ENCODE results near the gene GGTLC3.
"Not testable (repeated sequence)": the region's sequence is repeated elsewhere in the genome, so short reads cannot be mapped to it uniquely, and the experiment has no call there.

GGTLC3 gene

GRCh38 chr22:18518061-18518460 lies at the start of gene GGTLC3:
Gene GGTLC3 (minus strand): TSS chr22:18518161. CDS start chr22:18517897, 264 bp downstream.
- not testable (repeated sequence) for H3K4me1 Mint-ChIP-seq (ENCODE audit: low read depth); H3K4me3 Mint-ChIP-seq; H3K36me3 Mint-ChIP-seq; H3K9me3 Mint-ChIP-seq (ENCODE audit: low read depth); H3K27me3 Mint-ChIP-seq; H3K27ac Mint-ChIP-seq

DNA sequence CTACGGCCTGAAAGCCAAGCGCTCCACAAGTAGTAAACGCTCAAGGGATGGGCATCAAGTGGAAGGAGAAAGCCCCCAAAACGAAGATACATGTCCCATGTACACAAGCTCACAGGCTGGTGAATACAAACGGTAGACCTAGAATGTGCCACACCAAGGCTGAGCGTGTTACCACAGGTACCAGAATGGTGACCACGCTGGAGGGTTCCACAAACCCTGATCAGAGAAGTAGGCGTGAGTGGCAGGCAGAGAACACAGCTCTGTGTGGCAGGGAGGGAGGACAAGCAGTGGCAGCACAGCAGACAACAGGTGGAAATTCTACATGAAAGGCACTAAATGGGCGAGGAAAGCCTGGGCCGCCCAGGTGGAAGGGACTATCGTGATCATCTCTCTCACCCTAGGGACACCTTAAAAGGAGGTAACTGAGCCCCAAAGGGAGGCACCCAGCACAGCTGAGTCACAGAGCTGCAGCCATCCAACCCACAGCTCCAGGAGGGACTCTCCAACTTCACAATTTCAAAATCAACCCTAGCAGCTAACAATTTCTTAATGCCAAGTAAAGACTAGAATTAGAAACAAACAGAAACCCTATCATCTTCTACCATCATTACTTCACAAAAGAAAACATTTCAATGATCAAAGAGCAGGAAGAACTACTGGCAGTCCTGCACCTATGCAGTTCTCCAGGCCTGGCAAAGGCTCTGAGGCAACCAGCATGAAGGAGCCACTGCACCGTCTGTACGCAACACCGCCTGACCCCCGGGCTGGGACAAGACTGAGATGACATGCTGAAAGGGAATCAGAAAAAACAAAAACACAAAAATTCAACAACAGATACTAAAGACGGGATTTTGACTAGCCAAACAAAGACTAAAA lies 42.4 kb upstream of the GGTLC3 start:
- H3K36me3 Mint-ChIP-seq; H3K27me3 Mint-ChIP-seq; H3K9me3 Mint-ChIP-seq (ENCODE audit: low read depth); H3K27ac Mint-ChIP-seq; H3K4me1 Mint-ChIP-seq (ENCODE audit: low read depth); H3K4me3 Mint-ChIP-seq: not testable (repeated sequence)

GRCh38 chr22:18558939-18559338 lies 41.0 kb upstream of the GGTLC3 start:
- H3K27me3 Mint-ChIP-seq; H3K4me1 Mint-ChIP-seq (ENCODE audit: low read depth); H3K27ac Mint-ChIP-seq; H3K4me3 Mint-ChIP-seq; H3K9me3 Mint-ChIP-seq (ENCODE audit: low read depth); H3K36me3 Mint-ChIP-seq: not testable (repeated sequence)

GRCh38 chr22:18558516-18558915 lies 40.6 kb upstream of the GGTLC3 start:
- H3K4me1 Mint-ChIP-seq (ENCODE audit: low read depth) = not testable (repeated sequence)

DNA sequence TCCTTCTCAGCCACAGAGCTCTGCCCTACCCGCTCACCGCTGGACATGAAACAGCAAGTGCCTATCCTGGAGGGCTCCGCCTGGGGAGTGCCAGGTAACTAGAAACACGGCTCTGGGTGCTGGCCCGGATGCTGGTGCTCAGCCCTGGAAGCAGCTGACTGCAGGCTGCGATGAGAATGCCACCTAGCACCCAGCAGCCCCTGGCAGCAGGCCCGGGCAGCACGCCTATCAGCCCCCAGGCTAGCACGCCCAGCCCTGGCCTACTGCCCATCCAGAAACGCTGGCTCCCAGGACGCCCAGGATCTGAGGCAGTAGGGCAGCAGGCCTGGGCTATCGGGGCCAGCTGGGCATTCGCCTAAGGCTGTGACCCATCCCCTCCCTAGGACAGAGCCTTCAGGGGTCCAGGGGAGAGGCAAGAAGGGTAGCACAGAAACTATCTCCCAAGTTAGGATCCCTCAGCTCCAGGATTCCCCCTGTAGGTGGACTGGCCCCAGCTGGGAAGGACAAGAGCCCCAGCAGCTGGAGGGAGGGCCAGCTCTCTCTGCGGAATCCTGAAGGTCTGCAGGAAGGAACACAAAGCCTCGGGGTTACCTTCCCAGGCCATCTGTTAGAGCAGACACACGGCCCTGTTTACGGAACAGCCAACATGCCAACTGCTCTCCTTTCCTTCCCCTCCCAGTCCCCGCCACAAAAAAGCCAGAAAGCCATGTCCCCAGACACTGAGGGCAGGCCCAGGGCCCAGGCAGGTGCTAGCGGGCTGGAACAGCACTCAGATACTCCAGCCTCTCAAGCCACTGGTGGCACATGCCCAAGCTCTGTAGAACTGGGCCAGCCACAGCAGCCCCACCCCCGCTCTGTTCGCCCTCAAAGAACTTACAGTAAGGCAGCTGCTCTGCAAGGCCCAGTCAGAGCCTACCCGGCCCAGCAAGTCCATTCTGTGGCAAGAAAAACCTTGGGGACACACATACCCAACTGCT lies 36.6 kb upstream of the GGTLC3 start:
- H3K4me1 Mint-ChIP-seq (ENCODE audit: low read depth); H3K27ac Mint-ChIP-seq; H3K27me3 Mint-ChIP-seq; H3K36me3 Mint-ChIP-seq; H3K9me3 Mint-ChIP-seq (ENCODE audit: low read depth); H3K4me3 Mint-ChIP-seq: not testable (repeated sequence)

More at GRCh38 chr22:18558516-18558915, 40.6 kb upstream of the GGTLC3 start:
- H3K4me3 Mint-ChIP-seq; H3K27ac Mint-ChIP-seq; H3K9me3 Mint-ChIP-seq (ENCODE audit: low read depth); H3K36me3 Mint-ChIP-seq; H3K27me3 Mint-ChIP-seq: not testable (repeated sequence)

- H3K27me3 Mint-ChIP-seq; H3K9me3 Mint-ChIP-seq (ENCODE audit: low read depth); H3K4me3 Mint-ChIP-seq; H3K27ac Mint-ChIP-seq; H3K4me1 Mint-ChIP-seq (ENCODE audit: low read depth); H3K36me3 Mint-ChIP-seq: not testable (repeated sequence)
Measured at GRCh38 chr22:18552839-18553597, 35.1 kb upstream of the GGTLC3 start.

DNA sequence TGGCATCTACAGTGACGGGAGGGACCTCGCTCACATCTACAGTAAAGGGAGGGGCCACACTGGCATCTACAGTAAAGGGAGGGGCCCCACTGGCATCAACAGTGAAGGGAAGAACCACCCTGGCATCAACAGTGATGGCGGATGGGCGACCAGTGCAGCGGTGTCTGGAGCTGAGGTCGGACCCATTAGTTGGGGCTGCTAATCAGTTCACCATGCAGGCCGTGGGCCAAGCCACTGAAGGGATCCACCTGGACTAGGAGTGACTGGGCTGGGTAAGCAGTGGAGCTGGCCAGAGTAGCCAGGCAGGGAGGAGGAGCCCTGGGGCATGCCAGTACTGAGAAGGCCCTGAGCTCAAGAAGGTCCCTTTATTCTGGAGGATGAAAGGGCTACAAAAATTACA lies 33.1 kb upstream of the GGTLC3 start:
- not testable (repeated sequence) for H3K27ac Mint-ChIP-seq; H3K4me1 Mint-ChIP-seq (ENCODE audit: low read depth); H3K27me3 Mint-ChIP-seq; H3K4me3 Mint-ChIP-seq; H3K36me3 Mint-ChIP-seq; H3K9me3 Mint-ChIP-seq (ENCODE audit: low read depth)

DNA sequence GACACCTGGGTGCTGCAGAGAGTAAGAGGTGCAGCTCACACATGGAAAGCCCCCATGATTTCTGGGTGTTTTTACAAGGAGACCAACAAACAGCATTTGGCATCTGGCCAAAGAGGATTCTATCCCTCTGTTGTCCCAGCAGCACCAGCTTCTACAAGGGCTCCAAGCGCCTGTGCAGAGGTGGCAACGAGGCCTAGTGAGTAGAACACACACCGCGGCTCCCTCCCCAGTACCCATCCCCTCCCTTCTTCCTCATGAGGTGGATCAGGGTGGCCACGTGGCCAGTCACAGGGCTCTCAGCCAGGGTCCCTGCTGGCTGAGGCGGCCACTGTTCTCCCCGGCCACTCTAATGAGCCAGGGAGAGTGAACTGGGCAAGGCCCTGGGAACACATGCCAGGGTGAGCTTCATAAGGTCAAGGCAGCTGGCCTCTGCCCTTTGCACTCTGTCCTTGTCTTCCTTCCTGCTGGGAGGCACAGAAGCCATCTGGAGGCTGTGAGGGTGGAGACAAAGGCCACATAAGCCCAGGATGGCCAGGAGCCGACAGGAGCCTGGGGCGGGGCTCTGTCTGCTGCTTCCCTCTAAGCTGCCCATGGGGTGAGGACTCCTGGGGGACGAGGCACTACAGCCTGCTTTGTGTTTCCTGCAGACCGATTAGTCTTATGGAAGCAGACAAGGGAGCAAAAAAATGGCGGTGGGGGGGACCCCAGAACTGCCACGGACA lies 31.7 kb upstream of the GGTLC3 start:
- H3K4me1 Mint-ChIP-seq (ENCODE audit: low read depth); H3K27ac Mint-ChIP-seq; H3K9me3 Mint-ChIP-seq (ENCODE audit: low read depth); H3K36me3 Mint-ChIP-seq; H3K27me3 Mint-ChIP-seq; H3K4me3 Mint-ChIP-seq: not testable (repeated sequence)

DNA sequence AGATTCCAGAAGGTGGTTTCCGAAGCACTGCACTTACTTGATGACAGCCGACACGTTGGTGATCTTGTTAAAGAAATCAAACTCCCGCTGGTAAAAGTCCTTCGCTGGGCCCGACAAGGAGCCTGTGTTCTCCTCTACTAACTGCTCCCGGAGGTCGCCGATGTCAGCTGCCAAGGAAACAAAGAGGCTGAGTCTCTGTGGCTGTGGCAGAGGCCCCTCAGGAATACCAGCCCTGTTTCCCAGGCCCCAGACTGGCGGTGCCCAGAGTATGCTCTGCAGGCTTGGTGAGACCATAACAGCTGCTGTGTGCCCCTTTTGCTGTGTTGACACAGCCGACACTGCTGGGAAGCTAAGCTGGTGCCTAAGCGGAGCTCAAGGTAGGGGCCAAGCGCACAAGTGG lies 26.7 kb upstream of the GGTLC3 start:
- H3K36me3 Mint-ChIP-seq, H3K4me3 Mint-ChIP-seq, H3K27ac Mint-ChIP-seq: not testable (repeated sequence)

DNA sequence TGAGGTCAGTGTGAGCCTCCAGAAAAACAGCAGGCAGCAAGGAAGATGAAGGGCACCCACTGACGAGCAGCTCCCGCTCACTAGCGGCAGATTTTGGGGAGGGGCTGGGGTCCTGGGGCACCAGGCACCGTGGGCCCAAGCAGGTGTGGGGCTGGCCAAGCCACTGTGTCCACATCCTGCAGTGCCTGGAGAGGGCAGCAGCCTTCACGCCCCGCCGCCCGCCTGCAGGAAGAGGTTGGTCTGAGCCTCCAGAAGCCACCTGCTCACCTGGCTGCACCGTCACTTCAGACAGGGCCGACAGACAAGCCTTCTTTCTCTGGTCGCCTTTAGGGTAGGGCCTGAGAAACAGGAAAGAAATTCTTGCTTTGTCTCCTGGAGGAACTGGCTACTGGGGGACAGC lies 25.4 kb upstream of the GGTLC3 start:
- H3K4me3 Mint-ChIP-seq; H3K9me3 Mint-ChIP-seq (ENCODE audit: low read depth); H3K27ac Mint-ChIP-seq; H3K36me3 Mint-ChIP-seq; H3K4me1 Mint-ChIP-seq (ENCODE audit: low read depth); H3K27me3 Mint-ChIP-seq: not testable (repeated sequence)

More for the DNA sequence above, 26.7 kb upstream of the GGTLC3 start:
- not testable (repeated sequence) for H3K9me3 Mint-ChIP-seq (ENCODE audit: low read depth); H3K27me3 Mint-ChIP-seq; H3K4me1 Mint-ChIP-seq (ENCODE audit: low read depth)

- H3K27ac Mint-ChIP-seq; H3K4me3 Mint-ChIP-seq; H3K4me1 Mint-ChIP-seq (ENCODE audit: low read depth); H3K9me3 Mint-ChIP-seq (ENCODE audit: low read depth); H3K27me3 Mint-ChIP-seq; H3K36me3 Mint-ChIP-seq: not testable (repeated sequence)
Measured at GRCh38 chr22:18539994-18540393, 22.0 kb upstream of the GGTLC3 start.

- H3K27ac Mint-ChIP-seq; H3K36me3 Mint-ChIP-seq; H3K4me3 Mint-ChIP-seq; H3K27me3 Mint-ChIP-seq; H3K9me3 Mint-ChIP-seq (ENCODE audit: low read depth); H3K4me1 Mint-ChIP-seq (ENCODE audit: low read depth): not testable (repeated sequence)
Measured at GRCh38 chr22:18534315-18534714, 16.4 kb upstream of the GGTLC3 start.

GRCh38 chr22:18533633-18534032 lies 15.7 kb upstream of the GGTLC3 start:
- not testable (repeated sequence) for H3K4me1 Mint-ChIP-seq (ENCODE audit: low read depth); H3K27ac Mint-ChIP-seq; H3K27me3 Mint-ChIP-seq; H3K9me3 Mint-ChIP-seq (ENCODE audit: low read depth); H3K36me3 Mint-ChIP-seq; H3K4me3 Mint-ChIP-seq

DNA sequence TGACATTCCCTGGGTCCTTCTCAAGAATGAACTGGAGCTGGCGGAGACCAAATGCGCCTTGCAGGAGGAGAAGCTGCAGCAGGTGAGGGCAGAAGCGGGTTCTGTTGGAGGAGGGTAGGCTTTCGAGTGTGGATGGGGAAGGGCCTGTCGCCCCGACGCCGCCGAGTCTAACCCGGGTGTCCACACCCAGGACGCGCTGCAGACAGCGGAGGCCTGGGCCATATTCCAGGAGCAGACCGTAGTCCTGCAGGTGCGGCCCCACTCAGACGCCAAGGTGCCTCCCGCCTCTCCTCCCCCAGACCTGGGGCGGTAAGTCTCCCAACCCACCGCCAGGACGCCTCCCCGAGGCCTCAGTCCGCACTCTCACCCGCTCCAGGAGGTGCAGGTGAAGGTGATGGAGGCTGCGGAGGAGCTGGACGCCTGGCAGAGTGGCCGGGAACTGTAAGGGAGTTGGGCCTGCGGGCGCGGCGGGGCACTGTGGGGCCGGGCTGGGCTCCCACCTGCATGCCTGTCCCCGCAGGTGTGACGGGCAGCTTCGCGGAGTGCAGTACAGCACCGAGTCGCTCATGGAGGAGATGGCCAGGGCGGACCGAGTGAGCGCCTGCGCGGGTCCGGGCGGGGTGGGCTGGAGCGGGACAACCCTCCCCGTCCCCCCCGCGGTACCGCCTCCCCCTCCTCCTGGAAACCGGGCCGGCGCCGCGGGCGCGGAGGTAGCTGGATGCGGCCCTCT lies 11.6 kb upstream of the GGTLC3 start:
- not testable (repeated sequence) for H3K27ac Mint-ChIP-seq, H3K4me3 Mint-ChIP-seq

More for the DNA sequence above, 11.6 kb upstream of the GGTLC3 start:
- H3K27me3 Mint-ChIP-seq; H3K36me3 Mint-ChIP-seq; H3K9me3 Mint-ChIP-seq (ENCODE audit: low read depth); H3K4me1 Mint-ChIP-seq (ENCODE audit: low read depth): not testable (repeated sequence)
